GM19467 (cell line): ENCODE measurements around the gene VAC14.

Source experiments
- ATAC-seq: cut with Tn5 transposase; IDR thresholded peaks from one replicate; pipeline ENCODE4 v1.9.1; 2021; ENCODE audit warnings: mild to moderate bottlenecking, moderate library complexity; ENCODE audit not compliant: unreplicated experiment

Gene VAC14

DNA sequence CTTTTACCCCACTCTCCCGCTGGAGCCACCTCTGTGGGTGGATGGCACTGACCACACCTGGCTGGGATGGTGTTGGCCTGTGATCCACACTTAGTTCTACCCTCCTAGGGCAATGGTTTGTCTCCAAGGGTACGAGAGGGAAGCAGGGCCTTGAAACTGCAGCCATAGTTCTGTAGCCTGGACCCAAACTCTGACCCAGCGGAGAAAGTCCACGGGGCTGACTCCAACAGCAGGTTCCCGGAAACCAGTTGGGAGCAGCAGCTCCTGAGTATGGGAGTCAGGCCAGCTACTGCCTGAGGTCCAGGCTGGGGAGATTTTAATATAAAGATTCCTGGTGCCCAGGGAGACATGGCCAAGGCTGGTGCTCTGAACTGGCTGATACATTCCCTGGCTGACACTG, 91.5 kb downstream of the VAC14 start:
- no peak for ATAC-seq

DNA sequence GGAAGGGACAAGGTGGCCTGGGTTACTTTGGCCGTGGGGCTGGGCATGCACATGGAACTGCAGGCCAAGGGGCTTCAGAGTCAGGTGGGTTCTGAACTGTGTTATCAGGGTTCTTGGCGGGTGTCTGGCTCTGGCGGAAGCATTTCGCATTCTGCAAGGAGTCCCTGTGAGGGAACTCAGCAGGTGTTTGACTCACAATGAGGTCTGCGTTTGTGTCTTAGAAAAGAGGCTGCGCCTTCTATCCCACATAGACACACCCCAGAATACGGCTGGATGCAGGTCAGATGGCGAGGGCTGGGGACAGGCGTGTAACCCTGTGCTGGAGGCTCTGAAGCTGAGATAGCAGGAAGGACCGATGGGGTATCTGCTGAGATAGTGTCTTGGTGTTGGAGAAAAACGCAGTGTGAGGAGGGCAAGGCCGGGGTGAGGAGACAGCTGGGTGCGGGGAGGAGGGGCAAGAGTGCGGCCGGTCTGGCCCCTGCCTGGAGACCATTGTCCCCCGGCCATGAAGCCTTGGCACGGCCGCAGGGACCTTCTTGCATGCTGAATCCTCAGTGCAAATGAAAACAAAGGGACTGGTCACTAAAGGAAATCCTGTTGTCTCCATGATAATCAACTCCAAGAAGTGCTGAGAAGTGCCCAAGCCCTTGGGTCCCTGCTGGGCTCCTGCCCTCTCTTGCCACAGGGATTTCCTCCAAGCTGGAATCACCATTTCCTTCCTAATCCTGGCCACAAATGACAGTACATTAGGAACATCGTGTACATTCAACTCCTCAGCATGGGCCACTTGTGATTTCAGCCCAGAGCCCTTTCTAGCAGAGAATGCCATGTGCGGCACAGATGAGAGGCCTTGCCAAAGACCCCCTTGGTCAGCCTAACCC, 92.4 kb downstream of the VAC14 start:
- no peak for ATAC-seq

DNA sequence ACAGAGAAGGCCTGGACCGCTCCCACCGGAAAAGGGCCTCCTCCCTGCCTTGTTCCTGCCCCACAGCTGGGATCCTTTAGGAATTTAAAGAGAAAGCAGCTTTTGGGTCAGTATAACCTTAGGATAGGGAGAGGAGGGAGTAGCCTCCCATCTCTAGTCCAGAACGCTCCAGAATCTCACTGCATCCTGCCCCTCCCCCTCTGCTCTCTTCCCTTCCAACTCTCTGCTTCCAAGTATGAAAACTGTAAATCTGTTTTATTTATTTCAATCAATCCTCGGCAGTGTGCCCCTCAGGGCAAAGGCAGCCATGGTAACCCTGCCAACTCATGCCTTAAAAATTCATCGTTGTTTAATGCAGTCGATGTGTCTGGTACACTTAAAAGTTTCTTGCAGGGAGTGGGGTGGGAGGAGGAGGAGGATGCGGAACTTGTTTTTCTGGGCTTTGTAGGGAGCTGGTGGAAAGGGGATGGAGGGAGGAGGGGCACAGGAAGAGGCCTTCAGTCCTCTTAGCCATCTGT, 94.0 kb downstream of the VAC14 start:
- no peak for ATAC-seq

DNA sequence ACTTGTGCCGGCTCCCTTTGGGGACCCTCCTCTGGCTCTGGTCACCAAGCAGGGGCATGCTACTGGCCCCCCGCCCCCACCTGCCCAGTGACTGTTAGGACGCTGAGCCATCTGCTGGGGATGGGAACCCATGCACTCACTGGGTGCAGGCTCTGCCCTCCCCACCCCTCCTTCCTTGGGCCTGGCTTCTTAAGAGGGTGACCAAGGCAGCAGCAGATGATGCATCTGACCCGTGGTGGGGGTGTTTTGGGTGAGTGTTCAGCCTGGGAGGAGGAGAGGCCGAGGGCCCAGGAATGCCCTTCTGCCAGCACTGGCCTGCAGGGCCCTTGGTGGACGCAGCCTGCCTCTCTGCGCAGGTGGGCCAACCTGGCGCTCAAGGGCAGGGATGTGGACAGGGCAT, 95.9 kb downstream of the VAC14 start:
- no peak for ATAC-seq

DNA sequence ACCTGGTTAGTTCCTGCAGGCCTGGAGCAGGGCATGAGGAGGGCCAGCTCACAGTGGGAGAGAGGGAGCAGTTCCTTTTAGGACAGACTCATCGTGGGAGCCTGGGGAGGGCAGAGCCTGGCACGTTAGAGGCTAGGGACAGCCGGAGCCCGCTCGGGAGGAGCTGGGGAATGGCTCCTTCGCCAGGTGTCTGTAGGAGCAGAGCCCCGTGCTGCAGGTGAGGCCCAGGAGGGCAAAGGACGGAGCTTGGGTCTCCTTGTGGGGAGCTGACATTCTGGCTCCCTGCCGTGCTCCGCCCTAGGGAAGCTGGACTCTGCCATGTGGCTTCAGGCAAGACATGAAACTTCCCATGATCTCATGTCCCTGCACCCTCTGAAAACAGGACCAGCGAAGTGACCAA, 96.4 kb downstream of the VAC14 start:
- no peak for ATAC-seq

DNA sequence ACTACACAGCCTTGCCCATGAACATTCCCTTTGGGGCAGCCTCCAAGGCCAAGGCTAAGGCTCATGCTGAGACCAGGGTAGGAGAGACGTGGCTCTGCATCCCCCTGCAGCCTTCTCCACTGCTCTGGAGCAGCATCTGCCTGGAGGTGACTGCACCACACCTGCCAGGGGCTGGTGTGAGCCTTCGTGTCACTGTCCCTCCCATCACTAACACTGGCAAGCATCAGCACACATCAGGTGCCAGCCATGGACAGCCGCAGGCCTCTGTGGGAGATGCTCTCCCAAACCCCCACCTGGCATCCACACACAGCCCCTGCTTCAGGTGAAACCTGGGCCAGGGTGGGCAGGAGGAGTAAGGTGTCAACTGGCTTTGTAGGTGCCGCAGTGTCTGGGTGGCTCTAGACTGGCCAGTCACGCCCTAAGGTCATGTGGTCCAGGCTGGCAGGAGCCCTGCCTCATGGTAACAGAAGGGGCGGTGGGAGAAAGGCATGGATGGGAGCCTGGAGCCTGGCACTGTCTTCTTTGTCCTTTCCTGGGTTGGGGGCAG, 97.0 kb downstream of the VAC14 start:
- ATAC-seq = no peak

- no peak for ATAC-seq
These were observed 97.7 kb downstream of the VAC14 start for GRCh38 chr16:70703041-70703834.

GRCh38 chr16:70702624-70703023, 98.3 kb downstream of the VAC14 start:
- ATAC-seq = no peak

- ATAC-seq = no peak
These were observed 99.0 kb downstream of the VAC14 start for GRCh38 chr16:70701998-70702397.

- no peak for ATAC-seq
These were observed 99.4 kb downstream of the VAC14 start for GRCh38 chr16:70701596-70701995.

GRCh38 chr16:70701036-70701435, 99.9 kb downstream of the VAC14 start:
- ATAC-seq = no peak

GRCh38 chr16:70700101-70701020, 100.6 kb downstream of the VAC14 start:
- no peak for ATAC-seq

GRCh38 chr16:70699696-70700095, 101.3 kb downstream of the VAC14 start:
- no peak for ATAC-seq

- ATAC-seq = no peak
These were observed 102.1 kb downstream of the VAC14 start for GRCh38 chr16:70698901-70699300.

- ATAC-seq = no peak
These were observed 103.3 kb downstream of the VAC14 start for GRCh38 chr16:70697594-70698170.

DNA sequence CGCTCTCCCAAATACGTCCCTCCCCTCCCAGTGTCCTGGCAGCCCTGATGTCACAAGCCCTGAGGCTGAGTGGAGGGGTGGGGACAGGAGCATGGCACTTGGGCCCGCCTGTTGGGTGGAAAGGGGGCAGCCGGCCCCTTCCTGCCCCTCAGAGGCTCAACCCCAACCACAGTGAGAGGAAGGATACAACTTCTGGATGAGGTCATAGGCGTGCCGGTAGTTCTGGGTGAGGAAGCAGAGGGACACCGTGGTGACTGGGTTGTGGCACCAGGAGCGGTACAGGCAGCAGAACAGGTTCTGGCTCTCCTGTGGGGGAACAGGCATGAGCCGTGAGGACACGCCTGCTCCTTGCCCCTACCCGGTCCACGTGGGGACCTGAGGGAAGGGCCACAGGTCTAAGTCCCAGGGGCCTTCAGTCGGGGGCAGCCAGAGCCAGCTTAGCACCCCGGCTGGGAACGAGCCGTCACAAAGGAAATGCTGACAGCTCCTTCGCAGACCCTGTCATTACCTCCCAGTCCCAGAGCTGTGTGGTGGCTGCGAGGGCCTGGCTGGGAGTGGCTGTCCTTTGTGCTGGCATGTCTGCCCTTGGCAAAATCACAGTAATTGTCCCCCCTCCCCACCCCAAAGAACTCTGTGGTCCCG, 103.9 kb downstream of the VAC14 start:
- ATAC-seq = no peak

DNA sequence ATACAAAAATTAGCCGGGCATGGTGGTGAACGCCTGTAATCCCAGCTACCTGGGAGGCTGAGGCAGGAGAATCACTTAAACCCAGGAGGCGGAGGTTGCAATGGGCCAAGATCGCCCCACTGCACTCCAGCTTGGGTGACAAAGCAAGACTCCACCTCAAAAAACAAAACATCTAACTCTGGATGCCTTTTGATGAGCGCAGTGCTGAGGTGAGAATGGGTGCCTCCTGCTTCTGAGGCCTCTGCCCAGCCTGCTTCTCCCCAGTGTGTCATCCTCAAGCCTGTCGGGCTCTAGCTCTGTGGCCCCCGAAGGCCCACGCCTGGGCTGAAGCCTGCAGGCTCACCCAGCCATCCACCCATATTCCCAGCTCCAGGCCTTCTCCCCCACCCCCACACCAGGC, 104.6 kb downstream of the VAC14 start:
- ATAC-seq = no peak

DNA sequence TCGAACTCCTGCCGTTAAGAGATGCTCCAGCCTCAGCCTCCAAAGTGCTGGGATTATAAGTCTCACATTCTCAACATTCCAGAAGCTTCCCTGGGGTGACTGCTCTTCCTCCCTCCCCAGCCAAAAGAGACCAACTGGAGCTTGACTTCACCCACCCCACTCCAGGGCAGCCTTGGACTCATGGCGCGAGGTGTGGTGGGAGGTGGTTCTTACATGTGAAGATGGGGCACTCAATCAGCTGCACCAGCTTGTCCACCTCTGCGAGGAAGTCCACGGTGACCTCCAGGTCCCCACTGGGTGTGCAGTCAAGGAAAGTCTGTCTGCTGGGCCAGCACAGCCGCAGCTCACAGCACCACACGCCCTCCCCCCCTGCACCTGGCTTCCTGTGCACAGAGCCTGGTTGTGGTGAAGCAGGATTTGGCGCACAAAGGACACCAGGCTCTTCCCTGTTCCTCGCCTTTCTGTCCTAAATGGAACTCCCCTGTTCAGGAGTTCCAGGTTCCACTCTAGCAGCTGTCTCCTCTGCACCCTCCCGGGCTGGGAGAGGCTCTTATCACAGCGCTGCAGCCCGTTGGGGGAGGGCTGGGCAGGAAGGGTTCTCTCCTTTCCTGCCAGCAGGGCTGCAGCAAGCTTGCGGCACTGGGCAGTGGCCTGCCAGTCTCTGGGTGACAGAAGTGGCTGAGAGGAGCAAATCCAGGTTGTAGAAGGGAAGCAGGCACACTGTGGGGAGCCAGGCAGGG, 105.5 kb downstream of the VAC14 start:
- no peak for ATAC-seq

GRCh38 chr16:70694868-70695218, 106.1 kb downstream of the VAC14 start:
- ATAC-seq = no peak
